ENCODE data around the gene RTKN. TPM values are rescaled to one million over a fixed set of nuclear protein-coding genes. Genes with fewer than 3 reads are reported as not detected.

RTKN gene
- total and polyA plus RNA-seq, 2 of the 13 experiments (the other 11 are each of a cell fraction or from before 2014, with no cell fraction given) = 159 to 166 TPM

DNA sequence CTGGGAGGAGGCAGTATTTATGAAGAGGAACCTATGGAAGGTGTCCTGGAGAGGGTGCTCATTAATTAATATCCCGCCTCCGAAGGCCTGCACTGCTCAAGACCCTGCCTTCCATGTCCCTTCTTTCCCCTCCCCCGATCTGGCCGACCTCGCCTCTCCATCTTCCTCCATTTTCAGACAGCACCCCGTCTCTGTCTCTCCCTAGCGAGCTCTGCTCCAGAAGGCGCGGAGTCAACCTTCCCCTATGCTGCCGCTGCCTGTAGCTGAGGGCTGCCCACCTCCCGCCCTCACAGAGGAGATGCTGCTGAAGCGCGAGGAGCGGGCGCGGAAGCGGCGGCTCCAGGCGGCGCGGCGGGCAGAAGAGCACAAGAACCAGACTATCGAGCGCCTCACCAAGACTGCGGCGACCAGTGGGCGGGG, 15.4 kb upstream of the RTKN start (continued):
- TF ChIP-seq ZNF431 (CRISPR knock-in tag; IDR thresholded peaks at IDR 0.05; ENCODE audit: borderline replicate concordance, low read depth) (0 out of 2 replicates have a peak, but pooled peaks have one; percentile 54), SP2 (CRISPR knock-in tag; IDR thresholded peaks at IDR 0.05) (no peak), NR2F1 (CRISPR knock-in tag; IDR thresholded peaks at IDR 0.05) (0 out of 4 replicates have a peak, but pooled peaks of 1 of the 2 experiments have one; percentile 4), ZNF883 (CRISPR knock-in tag; IDR thresholded peaks at IDR 0.05; ENCODE audit: not compliant biosample characterization) (peak; percentile 69), JARID2 (CRISPR knock-in tag; IDR thresholded peaks at IDR 0.05; ENCODE audit: insufficient replicate concordance) (peak; percentile 68), KLF9 (CRISPR knock-in tag; IDR thresholded peaks at IDR 0.05; ENCODE audit: low read depth) (0 out of 2 replicates have a peak, but pooled peaks have one; percentile 3), ZBTB3 (CRISPR knock-in tag; IDR thresholded peaks at IDR 0.05; ENCODE audit: borderline replicate concordance, low read depth) (no peak), ZNF816 (CRISPR knock-in tag; IDR thresholded peaks at IDR 0.05; ENCODE audit: borderline replicate concordance) (0 out of 2 replicates have a peak, but pooled peaks have one; percentile 17), MAZ (IDR thresholded peaks at IDR 0.05; ENCODE audit: borderline replicate concordance, low read depth, low read length) (peak; percentile 60; the same call in 1 of the 2 replicates), MAZ (CRISPR knock-in tag; IDR thresholded peaks at IDR 0.05; ENCODE audit: low read depth) (0 out of 2 replicates have a peak, but pooled peaks have one; percentile 34), THAP11 (CRISPR knock-in tag; IDR thresholded peaks at IDR 0.05) (peak; percentile 38; the same call in 1 of the 2 replicates), ZNF792 (CRISPR knock-in tag; IDR thresholded peaks at IDR 0.05) (0 out of 2 replicates have a peak, but pooled peaks have one; percentile 32), ZKSCAN8 (CRISPR knock-in tag; IDR thresholded peaks at IDR 0.05; ENCODE audit: borderline replicate concordance) (no peak), ZNF547 (CRISPR knock-in tag; IDR thresholded peaks at IDR 0.05) (0 out of 2 replicates have a peak, but pooled peaks have one; percentile 18), ZNF263 (CRISPR knock-in tag; IDR thresholded peaks at IDR 0.05) (no peak), ZNF331 (CRISPR knock-in tag; IDR thresholded peaks at IDR 0.05) (peak; percentile 52)
- TF ChIP-seq, protein P1, sequence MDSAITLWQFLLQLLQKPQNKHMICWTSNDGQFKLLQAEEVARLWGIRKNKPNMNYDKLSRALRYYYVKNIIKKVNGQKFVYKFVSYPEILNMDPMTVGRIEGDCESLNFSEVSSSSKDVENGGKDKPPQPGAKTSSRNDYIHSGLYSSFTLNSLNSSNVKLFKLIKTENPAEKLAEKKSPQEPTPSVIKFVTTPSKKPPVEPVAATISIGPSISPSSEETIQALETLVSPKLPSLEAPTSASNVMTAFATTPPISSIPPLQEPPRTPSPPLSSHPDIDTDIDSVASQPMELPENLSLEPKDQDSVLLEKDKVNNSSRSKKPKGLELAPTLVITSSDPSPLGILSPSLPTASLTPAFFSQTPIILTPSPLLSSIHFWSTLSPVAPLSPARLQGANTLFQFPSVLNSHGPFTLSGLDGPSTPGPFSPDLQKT (CRISPR knock-in tag; IDR thresholded peaks at IDR 0.05; ENCODE audit: borderline replicate concordance) = no peak
- TF ChIP-seq, protein P2, sequence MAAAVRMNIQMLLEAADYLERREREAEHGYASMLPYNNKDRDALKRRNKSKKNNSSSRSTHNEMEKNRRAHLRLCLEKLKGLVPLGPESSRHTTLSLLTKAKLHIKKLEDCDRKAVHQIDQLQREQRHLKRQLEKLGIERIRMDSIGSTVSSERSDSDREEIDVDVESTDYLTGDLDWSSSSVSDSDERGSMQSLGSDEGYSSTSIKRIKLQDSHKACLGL (CRISPR knock-in tag; IDR thresholded peaks at IDR 0.05) = peak; percentile 11; the same call in 1 of the 2 replicates
- TF ChIP-seq, protein P3, sequence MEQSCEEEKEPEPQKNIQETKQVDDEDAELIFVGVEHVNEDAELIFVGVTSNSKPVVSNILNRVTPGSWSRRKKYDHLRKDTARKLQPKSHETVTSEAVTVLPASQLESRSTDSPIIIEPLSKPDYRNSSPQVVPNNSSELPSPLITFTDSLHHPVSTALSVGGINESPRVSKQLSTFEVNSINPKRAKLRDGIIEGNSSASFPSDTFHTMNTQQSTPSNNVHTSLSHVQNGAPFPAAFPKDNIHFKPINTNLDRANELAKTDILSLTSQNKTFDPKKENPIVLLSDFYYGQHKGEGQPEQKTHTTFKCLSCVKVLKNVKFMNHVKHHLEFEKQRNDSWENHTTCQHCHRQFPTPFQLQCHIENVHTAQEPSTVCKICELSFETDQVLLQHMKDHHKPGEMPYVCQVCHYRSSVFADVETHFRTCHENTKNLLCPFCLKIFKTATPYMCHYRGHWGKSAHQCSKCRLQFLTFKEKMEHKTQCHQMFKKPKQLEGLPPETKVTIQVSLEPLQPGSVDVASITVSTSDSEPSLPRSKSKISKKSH (CRISPR knock-in tag; IDR thresholded peaks at IDR 0.05; ENCODE audit: borderline replicate concordance) = 0 out of 2 replicates have a peak, but pooled peaks have one; percentile 0
- TF ChIP-seq, protein P4, sequence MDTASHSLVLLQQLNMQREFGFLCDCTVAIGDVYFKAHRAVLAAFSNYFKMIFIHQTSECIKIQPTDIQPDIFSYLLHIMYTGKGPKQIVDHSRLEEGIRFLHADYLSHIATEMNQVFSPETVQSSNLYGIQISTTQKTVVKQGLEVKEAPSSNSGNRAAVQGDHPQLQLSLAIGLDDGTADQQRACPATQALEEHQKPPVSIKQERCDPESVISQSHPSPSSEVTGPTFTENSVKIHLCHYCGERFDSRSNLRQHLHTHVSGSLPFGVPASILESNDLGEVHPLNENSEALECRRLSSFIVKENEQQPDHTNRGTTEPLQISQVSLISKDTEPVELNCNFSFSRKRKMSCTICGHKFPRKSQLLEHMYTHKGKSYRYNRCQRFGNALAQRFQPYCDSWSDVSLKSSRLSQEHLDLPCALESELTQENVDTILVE (CRISPR knock-in tag; IDR thresholded peaks at IDR 0.05) = no peak
